GM19240 (cell line): ENCODE results near the gene TSEN54.
"Not testable (repeated sequence)": the region's sequence is repeated elsewhere in the genome, so short reads cannot be mapped to it uniquely, and the experiment has no call there.

Source experiments
- DNase-seq: peaks from one replicate; pipeline ENCODE4 v3.0.0; 2011; ENCODE audit warnings: low spot score; ENCODE audit not compliant: insufficient read length

TSEN54 gene

DNA sequence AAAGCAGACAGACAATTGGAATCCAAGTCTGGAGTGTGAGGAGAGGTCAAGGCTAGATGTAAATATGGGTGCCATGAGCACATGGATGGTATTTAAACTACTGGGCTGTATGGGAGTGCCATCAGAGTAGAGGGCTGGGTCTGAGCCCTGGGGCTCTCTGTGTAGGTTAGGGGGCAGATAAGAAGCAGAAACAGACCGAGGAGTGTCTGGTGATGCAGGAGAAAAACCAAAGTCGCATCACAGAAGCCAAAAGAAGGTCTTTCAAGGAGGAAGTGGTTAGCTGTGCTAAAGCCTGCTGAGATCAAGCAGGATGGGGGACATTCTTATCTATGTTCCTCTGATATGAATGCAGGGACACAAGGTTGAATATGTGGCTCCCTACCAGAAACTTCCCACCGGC, 1.9 kb downstream of the TSEN54 start:
- DNase-seq = no peak

DNA sequence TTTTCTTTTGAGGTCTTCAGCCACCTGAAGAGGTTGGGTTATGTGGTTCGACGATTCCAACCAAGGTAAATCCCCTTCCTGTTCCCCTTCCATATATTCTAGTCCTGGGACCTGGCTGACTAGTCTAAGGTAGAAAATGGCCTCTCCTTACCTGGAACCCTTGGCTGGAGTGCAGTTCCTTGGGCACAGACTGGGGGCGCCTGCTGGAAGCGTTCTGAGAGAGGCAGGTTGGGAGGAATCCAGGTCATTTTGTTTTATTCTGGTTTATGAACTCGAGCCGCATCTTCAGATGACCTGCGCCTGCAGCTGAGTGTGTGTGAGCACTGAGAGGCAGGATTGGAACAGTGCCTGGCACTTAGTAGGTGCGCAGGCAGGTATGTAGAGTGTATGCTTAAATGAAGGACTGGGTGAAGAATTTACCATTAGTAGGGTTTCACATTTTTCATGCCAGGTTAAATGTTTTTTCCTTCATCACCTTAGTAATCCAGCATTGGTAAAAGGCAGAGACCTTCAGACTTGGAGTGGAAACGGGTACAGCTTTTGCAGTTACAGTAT, 2.7 kb downstream of the TSEN54 start:
- DNase-seq = no peak

DNA sequence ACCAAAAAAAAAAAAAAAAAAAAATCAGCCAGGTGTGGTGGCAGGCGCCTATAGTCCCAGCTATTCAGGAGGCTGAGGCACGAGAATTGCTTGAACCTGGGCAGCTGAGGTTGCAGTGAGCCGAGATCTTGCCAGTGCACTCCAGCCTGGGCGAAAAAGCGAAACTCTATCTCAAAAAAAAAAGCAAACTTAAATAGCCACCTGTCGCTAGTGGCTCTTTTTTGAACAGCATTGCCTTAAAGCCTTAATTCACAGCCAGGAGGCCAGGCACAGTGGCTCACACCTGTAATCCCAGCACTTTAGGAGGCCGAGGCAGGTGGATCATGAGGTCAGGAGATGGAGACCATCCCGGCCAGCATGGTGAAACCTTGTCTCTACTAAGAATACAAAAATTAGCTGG, 4.1 kb downstream of the TSEN54 start:
- DNase-seq = not testable (repeated sequence)

DNA sequence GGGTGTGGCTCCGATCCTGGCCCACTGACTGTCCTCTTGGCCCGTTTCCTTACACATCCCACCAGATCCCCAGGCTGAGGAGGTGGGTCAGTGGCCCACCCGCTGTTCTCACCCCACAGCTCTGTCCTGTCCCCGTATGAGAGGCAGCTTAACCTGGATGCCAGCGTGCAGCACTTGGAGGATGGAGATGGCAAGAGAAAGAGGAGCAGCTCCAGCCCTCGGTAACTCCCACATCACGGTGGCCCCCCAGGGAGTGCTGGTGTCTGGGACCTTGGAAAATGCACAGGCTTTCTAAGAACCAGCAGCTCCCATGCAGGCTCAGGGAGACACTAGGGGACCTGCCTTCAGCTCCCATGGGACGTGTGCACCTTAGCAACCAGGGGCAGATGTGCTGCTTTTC, 5.0 kb downstream of the TSEN54 start:
- no peak for DNase-seq

DNA sequence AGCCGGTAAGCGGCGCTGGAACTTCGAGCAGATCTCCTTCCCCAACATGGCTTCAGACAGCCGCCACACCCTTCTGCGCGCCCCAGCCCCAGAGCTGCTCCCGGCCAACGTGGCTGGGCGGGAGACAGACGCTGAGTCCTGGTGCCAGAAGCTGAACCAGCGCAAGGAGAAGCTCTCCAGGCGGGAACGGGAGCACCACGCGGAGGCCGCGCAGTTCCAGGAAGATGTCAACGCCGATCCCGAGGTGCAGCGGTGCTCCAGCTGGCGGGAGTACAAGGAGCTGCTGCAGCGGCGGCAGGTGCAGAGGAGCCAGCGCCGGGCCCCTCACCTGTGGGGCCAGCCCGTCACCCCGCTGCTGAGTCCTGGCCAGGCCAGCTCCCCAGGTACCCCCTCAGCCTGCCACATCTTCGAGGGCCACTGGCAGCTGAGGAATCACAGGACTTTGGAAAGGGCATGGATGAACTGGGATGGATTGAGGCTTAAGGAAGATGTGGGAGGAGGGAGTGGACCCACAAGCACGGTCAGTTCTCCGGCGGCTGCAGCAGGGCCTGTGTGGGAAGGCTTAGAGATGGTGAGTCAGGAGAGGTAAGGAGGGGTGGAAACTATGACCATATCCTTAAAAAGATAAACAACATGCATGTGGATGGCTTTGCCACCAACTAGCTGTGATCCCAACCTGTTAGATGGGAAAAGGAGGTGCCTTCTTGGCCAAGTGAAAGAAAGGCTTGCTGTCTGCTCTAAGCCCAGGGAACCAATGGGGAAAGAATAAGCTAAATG, 5.8 kb downstream of the TSEN54 start:
- no peak for DNase-seq

DNA sequence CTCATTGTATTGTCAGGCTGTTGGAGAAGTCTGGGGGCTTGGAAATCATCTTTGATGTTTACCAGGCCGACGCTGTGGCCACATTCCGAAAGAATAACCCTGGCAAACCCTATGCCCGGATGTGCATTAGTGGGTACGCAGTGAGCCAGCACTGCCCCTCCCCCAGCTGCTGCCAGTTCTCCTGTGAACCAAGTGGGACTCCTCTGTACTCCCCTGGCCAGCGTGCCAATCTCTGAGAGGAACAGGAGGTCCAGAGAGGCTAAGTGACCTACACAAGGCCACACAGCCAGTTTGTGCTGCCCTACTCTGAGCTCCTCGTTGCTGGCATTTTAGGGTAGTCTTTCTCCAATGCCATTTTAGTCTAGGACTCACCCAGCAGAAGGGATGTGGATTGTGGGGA, 7.3 kb downstream of the TSEN54 start:
- no peak for DNase-seq

DNA sequence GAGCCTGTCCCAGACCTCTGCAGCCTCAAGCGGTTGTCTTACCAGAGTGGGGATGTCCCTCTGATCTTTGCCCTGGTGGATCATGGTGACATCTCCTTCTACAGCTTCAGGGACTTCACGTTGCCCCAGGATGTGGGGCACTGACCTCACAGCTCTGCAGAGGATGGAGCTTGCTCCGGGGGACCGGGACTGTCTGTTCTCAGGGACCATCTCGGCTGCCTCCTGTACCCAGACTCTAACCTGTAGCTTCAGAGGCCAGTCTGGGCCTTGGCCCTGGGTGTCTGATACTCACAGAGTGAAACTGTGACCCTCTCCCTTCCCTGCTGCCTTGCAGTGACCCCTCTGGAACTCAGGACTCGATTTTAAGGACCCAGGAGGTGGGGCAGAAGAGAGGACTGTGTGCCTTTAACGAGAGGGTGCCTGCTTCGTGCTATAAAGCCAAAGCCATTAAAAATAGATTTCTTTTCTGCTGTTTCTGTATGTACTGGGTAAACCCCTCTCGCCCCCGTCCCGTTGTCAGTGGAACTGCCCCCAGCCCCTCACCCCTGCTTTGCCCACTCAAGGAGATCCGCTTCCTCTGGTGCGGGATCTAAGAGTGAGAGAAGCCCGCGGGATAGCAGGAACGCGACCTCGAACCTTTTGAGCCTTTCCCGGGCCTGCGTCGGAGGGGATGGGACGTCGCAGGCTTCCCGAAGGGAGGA, 8.1 kb downstream of the TSEN54 start:
- no peak for DNase-seq

DNA sequence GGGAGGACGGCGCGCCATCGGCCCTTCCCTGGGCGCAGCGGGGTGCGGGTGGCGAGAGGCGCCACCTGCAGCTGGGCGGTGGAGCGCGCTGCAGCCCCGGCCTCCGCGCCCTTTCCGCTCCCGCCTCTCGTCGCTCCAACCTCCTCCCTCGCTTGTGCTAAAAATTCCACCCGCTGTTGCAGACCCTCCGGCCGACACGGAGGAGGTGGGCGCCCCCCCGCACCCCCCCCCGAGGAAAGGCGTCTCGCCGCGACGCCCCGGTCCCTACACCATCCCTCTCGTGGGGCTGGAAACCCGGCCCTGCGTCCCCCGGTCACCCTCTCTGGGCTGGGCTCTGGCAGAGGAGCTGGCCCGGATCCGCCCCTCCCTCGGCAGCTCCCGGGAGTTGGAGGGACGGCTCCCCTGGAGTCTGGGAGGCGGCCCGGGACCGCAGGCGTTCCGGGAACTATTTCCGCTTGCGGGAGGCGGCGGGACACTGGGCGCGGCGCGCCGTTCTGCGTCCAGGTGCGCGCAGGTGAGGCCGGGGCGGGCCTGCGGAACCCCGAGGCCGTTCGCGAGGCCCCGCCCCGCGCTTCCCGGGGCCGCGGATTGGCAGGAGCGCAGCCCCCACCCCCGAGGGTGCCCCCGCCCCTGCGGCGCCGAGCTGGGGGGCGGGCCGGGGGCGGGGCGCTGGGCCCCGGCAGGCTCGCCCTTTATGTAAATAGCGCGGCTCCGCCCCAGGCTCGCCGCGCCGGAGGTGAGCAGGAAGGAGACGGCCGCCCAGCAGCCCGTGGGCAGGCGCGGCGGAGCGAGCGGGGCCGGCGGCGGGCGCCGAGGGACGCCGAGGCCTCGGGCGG, 8.9 kb downstream of the TSEN54 start, which contains the start of gene LLGL2:
Gene LLGL2, plus strand, starts transcription at position 728 of the 836 bp plus-strand sequence. CDS start 17,730 bp downstream, outside the sequence.
- peak; percentile 89 for DNase-seq

DNA sequence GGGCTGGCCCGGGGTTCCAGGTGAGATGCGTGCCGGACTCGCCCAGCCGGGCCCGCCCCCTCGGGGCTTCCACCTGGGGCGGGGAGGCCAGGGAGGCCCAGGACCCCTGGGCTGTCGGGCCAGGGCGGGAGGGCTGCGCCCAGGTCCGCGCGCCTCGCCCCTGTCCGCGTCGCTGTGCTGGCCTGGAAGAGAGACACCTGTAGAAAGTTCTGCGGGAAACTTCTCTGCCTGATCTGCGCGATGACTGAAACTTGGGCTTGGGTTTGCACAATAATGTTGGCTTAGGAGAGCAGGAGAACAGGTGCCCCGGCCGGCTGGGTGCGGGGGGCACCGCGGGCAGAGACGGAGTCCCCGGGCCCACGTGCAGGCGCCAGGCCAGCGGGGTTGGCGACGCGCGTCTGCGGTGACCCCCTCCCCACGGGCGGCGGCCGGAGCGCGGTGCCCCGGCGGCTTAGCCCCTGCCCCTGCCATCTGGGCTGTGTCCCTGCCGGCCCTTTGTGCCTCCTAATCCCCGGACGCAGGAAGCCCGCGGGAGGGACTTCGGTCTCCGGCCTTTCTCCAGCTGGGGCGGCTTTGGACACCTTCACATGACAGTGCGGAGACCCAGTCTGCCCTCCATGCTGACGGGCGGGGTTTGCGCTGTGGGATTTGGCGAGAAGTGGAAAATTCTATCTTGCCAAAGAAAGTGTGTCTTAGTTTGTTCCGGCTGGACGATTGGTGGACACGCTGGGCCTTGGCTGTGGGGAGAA, 9.7 kb downstream of the TSEN54 start:
- no peak for DNase-seq

DNA sequence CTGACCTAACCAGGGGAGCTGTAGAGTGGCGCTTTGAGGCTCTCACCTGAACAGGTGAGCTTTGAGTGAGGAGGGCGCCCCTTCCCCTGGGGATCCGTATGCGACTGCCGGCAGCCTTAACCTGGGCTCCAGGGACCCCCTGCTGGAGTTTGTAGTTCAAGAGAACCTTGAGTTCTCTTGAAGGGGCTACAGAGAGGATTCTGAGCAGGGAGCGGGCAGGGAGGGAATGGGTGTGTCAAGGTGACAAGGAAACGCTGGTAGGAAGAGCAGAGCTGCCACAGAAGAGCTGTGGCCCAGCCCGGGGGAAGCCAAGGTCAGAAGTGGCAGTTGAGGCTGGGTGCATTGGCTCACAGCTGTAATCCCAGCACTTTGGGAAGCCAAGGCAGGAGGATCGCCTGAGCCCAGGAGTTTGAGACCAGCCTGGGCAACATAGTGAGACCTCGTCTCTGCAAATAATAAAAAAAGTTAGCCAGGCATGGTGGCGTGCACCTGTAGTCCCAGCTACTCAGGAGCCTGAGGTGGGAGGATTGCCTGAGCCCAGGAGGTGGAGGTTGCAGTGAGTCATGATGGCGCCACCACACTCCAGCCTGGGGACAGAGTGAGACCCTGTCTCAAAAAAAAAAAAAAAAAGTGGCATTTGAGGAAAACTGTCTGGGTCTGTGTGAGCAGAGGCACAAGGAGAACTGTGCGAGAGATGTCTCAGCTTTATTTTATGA, 10.4 kb downstream of the TSEN54 start:
- DNase-seq = no peak

DNA sequence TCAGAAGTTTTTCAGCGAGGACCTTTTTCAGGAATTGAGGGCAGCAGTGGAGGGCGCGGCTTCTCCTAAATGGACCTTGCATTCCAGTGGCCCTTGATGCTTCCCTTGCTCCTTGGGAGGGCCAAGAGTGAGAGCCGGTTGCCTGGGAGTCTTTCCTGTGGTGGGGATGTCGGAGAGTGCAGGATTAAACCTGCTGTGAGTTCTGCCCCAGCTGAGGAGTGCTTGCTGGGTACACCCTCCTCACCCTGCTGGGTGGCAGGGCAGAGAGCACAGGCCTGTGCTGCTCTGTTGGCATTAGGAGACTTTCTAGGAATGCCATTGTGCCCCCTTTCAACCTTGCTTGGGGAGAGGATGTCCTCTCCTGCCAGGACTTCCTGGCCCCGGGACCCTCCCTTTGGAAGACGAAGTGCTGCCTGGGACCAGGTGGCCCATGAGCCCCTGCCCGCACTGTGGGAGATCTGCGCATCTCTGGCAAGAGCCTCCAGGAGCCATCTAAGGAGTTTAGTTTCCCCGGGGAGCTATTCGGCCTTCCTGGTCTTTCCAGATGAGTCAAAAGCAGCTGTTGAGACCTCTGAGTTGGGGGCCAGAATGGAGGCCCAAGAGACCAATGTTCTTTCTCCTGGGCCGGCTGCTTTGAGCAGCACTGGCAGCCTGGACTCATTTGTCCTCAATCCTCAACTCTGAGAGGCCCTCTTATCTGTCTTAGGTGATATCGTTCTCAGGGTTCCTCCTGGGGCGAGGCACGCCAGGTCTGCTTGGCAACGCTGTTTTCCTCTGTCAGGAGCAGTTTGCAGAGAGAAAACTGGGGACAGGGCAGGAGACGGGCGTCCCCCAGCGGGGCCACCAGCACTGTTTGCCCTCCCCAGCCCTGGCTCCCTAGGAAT, 14.8 kb downstream of the TSEN54 start:
- no peak for DNase-seq

DNA sequence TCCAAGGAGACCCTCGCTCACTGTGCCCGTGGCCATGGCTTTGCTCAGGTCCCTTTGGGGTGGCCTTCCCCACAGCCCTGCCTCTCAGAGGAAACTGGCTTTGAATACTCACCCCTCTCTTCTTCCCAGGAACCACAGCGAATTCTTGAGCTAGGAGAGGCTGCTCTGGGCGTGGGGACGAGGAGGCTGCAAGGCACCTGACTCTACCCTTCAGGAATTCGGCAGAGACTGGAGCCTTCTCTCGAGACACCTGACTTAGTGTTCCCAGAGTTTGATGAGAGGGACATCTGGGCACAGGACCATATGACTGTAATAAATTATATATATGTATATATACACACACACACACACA, 15.4 kb downstream of the TSEN54 start:
- DNase-seq = no peak

DNA sequence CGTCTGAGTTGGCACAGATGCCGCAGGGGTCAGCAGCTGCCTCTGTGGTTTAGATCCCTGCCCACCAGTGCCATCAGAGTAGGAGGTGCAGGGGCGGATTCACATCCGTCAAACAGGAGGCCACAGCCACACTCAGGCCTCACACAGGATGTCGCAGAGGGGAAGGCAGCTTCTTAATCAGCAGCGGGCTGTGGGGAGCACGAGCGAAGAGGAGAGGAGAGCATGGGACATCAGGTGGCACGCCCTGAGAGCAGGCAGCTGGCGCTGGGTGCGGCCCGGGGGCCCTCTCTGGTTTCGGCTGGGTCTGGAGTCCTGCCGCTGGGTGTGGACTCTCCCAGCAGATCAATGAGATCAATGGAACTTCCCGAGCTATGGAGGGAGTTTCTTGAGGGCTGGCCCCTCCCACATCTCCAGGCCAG, 18.8 kb downstream of the TSEN54 start:
- DNase-seq = peak; percentile 51

DNA sequence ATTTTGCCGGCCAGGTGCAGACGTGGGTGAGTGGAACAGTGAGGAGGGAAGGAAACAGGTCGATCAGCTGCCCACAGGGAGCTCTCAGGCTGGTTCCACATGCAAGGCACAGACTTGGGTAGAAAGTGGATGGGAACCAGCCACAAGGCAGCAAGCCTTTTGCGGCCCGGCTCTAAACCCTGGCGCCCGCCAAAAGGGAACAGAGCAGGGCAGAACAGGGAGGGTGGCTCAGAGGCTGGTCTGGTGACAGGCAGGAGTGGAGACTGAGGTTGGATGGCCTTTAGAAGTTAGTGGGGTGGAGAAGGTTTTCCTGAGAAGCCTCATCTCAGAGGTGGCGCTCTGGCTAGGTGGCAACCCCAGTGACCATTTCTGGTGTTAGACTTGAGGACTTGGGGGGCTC, 19.5 kb downstream of the TSEN54 start:
- DNase-seq = no peak

DNA sequence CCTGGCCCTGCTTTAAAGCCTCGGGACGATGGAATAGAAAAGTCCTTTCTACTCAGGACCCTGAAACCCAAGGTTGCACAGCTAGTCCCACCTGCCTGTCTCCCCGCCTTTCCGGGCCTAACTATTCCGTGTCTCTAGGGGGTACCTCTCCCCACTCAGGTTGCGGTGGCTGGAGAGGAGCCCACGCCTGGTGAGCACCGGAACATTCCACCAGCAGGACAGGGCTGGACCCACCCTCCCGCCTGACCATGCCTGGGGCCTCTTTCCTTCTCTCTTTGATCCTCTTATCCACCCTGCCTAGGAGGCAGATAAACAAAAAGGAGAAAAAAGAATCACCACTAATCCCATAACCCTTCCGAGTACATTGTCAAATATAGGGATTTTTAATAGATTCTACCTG, 20.0 kb downstream of the TSEN54 start:
- DNase-seq = no peak

DNA sequence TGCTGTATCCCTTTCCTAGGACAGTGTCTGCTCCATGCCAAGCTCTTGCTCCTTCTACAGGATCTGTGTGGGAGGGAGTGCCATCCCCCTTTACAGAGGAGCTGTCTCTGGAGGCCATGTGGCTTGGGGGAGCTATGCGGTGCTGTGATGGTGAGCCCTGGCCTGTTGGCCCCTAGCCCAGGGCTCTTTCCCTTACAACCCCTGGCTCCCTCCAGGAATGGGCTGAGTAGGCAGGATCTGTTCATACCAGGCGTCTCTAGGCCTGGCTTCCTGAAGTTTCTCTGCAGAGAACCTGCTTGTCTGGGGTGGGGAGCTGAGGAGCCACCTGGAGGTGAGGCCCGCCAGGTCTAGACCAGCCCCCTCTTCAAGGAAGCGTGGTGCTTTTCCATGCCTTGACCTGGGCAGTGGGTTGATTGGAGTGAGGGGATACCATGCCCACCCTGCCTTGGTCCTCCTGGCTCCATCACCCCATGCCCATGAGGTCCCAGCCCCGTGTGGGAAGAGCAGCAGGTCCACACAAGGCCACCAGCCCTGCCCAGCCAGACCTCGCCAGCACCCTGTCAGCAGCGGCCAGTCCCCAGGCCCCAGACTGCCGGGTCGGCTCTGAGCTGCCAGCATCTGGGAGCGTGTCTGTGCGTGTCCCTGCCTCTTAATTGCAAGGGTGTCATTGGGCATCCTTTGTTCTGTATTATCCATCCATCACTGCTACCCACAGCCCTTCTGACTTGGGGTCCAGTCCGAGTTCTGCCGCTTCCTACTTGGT, 23.8 kb downstream of the TSEN54 start:
- no peak for DNase-seq

DNA sequence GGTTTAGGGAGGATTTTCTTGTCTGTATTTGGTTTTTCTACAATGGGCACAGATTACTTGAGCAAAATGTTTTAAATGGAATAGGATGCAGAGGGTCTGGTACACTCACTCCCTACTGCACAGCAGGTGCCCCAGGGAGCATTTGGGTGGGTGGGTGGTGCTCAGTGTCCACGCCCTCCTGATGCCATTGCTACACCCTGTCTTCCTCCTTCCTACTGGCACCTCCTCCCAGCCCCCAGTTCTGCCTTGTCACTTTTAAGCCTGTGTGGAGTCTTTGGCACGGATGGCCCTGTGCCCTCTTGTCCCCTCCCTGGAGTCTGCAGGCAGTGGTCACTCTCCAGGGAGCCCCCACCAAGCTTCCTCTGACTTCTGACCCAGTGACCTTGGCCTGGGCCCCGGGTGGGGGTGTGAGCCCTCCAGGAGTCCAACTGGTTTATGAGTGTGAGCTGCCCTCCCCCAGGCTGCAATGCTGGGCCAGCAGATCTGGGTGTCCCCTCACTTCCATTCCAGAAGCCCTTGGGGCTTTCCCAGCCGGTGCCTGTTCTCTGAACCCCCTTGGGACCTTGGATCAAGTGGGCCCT, 24.7 kb downstream of the TSEN54 start:
- DNase-seq = no peak

DNA sequence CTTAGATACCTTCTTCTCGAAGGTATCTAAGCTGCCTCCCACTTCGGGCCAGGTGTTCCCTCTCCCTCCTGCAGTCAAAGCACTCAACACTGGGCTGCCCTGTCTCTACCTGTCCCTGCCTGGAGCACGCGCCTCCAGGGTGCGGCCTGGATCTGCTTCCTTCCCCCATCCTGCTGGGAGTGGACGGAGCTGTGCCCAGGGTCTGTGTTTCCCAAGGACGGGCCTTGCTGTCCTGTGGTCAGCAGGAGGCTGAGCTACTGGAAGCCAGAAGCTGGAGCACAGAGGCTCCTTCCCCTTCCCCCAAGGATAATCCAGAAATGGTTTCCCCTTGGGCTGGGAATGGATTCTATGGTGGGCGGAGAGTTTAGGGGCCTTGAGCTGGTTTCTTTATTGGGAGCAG, 25.9 kb downstream of the TSEN54 start:
- DNase-seq = no peak
